ENCODE data around the gene TOR3A.
A peak's percentile ranks its signal among the peaks of the same experiment; 100 is the strongest.
"Not testable (repeated sequence)": the region's sequence is repeated elsewhere in the genome, so short reads cannot be mapped to it uniquely, and the experiment has no call there.

The TOR3A gene

GRCh38 chr1:179081687-179082332 lies at the start of gene TOR3A:
TOR3A (plus strand) TSS chr1:179082070; CDS start chr1:179082129, 59 bp downstream.
- H3K9me3 ChIP-seq (ENCODE audit: control insufficient read depth in 2 of 2, low read length in 2 of 2): no peaks in the 10 kb centered on the region
- H3K36me3 ChIP-seq (ENCODE audit: control insufficient read depth in 2 of 2, insufficient read depth in 2 of 2, low read length in 2 of 2): peaks cover 2 to 8% of the 10 kb centered on the region in 2 donors
- H3K27ac ChIP-seq (ENCODE audit: low read length): peak within 1 kb of the TSS; percentile 75
- H3K27me3 ChIP-seq (ENCODE audit: control insufficient read depth in 1 of 2, insufficient read depth in 2 of 2, low read length in 2 of 2): no peaks in the 10 kb centered on the region
- peaks cover 23% of the 10 kb centered on the region for H3K4me1 ChIP-seq (ENCODE audit: control insufficient read depth, insufficient read depth, low read length)
- H3K4me3 ChIP-seq (ENCODE audit: low read length in 2 of 2): peak within 1 kb of the TSS; percentile 92 to 97
- peak within 1 kb of the TSS; percentile 69 to 84 for H3K9ac ChIP-seq (ENCODE audit: low read length in 2 of 2)

DNA sequence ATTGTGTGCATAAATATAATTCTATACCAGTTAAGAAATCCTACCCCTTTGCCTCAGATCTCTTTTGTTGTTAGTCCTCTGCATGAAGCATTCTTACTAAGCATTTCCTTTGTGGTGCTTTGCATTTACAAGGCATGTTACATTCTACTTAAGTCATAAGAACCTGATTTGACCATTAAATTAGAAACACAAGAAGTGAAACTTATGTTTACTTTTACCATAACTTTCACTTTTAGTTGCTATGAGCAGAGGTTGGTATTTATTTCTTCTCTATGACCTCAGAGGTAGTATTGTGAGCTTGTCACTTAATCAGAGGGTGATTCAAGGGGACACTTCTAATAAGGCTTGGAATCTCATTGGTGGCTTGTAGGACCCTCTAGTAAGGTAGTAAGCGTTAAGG lies 47.1 kb upstream of the TOR3A start:
- Histone ChIP-seq H3K9me3 (ENCODE audit: control insufficient read depth in 2 of 2, low read length in 2 of 2) (no peaks in the 10 kb centered on the region), H3K27ac (ENCODE audit: low read length) (peak overlapping the region; percentile 50), H3K36me3 (ENCODE audit: control insufficient read depth in 2 of 2, insufficient read depth in 2 of 2, low read length in 2 of 2) (no peaks in the 10 kb centered on the region), H3K9ac (ENCODE audit: low read length in 2 of 2) (no peak overlapping the region), H3K4me3 (ENCODE audit: low read length in 2 of 2) (peak overlapping the region in 1 of 2 donors; percentile 1), H3K4me1 (ENCODE audit: control insufficient read depth, insufficient read depth, low read length) (peaks cover 29% of the 10 kb centered on the region), H3K27me3 (ENCODE audit: control insufficient read depth in 1 of 2, insufficient read depth in 2 of 2, low read length in 2 of 2) (no peaks in the 10 kb centered on the region)

DNA sequence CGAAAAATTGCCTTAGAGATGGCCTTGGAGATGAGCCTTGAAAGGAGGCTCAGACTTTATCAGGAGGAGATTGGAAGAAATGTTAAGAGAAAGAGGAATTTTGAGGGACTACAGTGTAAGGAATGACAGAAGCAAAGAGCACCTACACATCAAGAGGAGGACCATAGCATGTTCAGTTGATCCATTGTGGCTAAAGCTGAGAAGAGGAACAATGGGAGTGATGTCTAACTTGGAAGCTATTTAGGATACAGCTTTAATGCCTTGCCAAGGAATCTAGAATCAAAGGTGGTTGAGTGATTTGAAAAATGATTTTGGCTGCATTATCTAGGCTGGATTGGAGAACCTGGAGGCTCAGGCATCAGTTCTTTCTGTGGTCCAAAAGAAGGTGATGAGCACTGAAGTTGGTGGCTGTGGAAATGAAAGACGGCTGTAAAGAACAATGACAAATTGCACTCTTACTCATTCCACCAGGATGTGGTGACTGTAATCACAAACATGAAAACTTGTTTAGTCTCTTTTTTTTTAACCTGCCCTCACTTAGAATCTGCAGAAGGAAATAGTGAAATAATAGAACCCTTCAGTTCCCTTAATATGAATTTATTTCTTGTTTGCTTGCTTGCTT lies 44.9 kb upstream of the TOR3A start:
- Histone ChIP-seq H3K4me3 (ENCODE audit: low read length in 2 of 2) (peak overlapping the region in 1 of 2 donors; percentile 10), H3K27ac (ENCODE audit: low read length) (peak overlapping the region; percentile 53), H3K27me3 (ENCODE audit: control insufficient read depth in 1 of 2, insufficient read depth in 2 of 2, low read length in 2 of 2) (no peaks in the 10 kb centered on the region), H3K4me1 (ENCODE audit: control insufficient read depth, insufficient read depth, low read length) (peaks cover 27% of the 10 kb centered on the region), H3K9ac (ENCODE audit: low read length in 2 of 2) (no peak overlapping the region), H3K9me3 (ENCODE audit: control insufficient read depth in 2 of 2, low read length in 2 of 2) (no peaks in the 10 kb centered on the region), H3K36me3 (ENCODE audit: control insufficient read depth in 2 of 2, insufficient read depth in 2 of 2, low read length in 2 of 2) (no peaks in the 10 kb centered on the region)

- Histone ChIP-seq H3K36me3 (ENCODE audit: control insufficient read depth in 2 of 2, insufficient read depth in 2 of 2, low read length in 2 of 2) (no peaks in the 10 kb centered on the region), H3K9ac (ENCODE audit: low read length in 2 of 2) (no peak overlapping the region), H3K9me3 (ENCODE audit: control insufficient read depth in 2 of 2, low read length in 2 of 2) (no peaks in the 10 kb centered on the region), H3K27ac (ENCODE audit: low read length) (no peak overlapping the region), H3K4me3 (ENCODE audit: low read length in 2 of 2) (no peak overlapping the region), H3K4me1 (ENCODE audit: control insufficient read depth, insufficient read depth, low read length) (peaks cover 28% of the 10 kb centered on the region), H3K27me3 (ENCODE audit: control insufficient read depth in 1 of 2, insufficient read depth in 2 of 2, low read length in 2 of 2) (no peaks in the 10 kb centered on the region)
These were observed 43.2 kb upstream of the TOR3A start for GRCh38 chr1:179038528-179039281.

- H3K4me1 ChIP-seq (ENCODE audit: control insufficient read depth, insufficient read depth, low read length): peaks cover 19% of the 10 kb centered on the region
- H3K4me3 ChIP-seq (ENCODE audit: low read length in 2 of 2); H3K9me3 ChIP-seq (ENCODE audit: control insufficient read depth in 2 of 2, low read length in 2 of 2); H3K36me3 ChIP-seq (ENCODE audit: control insufficient read depth in 2 of 2, insufficient read depth in 2 of 2, low read length in 2 of 2); H3K27ac ChIP-seq (ENCODE audit: low read length); H3K27me3 ChIP-seq (ENCODE audit: control insufficient read depth in 1 of 2, insufficient read depth in 2 of 2, low read length in 2 of 2); H3K9ac ChIP-seq (ENCODE audit: low read length in 2 of 2): not testable (repeated sequence)
These were observed 42.2 kb upstream of the TOR3A start for GRCh38 chr1:179039502-179040174.

DNA sequence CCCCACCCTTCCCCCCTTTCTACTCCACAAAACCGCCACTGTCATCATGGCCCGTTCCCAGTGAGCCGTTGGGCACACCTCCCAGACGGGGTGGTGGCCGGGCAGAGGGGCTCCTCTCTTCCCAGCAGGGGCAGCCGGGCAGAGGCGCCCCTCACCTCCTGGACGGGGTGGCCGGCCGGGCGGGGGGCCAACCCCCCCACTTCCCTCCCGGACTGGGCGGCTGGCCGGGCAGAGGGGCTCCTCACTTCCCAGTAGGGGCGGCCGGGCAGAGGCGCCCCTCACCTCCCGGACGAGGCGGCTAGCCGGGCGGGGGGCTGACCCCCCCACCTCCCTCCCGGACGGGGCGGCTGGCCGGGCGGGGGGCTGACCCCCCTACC lies 41.7 kb upstream of the TOR3A start:
- H3K27ac ChIP-seq (ENCODE audit: low read length); H3K27me3 ChIP-seq (ENCODE audit: control insufficient read depth in 1 of 2, insufficient read depth in 2 of 2, low read length in 2 of 2); H3K9ac ChIP-seq (ENCODE audit: low read length in 2 of 2); H3K36me3 ChIP-seq (ENCODE audit: control insufficient read depth in 2 of 2, insufficient read depth in 2 of 2, low read length in 2 of 2); H3K9me3 ChIP-seq (ENCODE audit: control insufficient read depth in 2 of 2, low read length in 2 of 2); H3K4me3 ChIP-seq (ENCODE audit: low read length in 2 of 2): not testable (repeated sequence)
- peaks cover 15% of the 10 kb centered on the region for H3K4me1 ChIP-seq (ENCODE audit: control insufficient read depth, insufficient read depth, low read length)

- Histone ChIP-seq H3K27ac (ENCODE audit: low read length) (no peak overlapping the region), H3K27me3 (ENCODE audit: control insufficient read depth in 1 of 2, insufficient read depth in 2 of 2, low read length in 2 of 2) (no peaks in the 10 kb centered on the region), H3K36me3 (ENCODE audit: control insufficient read depth in 2 of 2, insufficient read depth in 2 of 2, low read length in 2 of 2) (no peaks in the 10 kb centered on the region), H3K9ac (ENCODE audit: low read length in 2 of 2) (no peak overlapping the region), H3K4me1 (ENCODE audit: control insufficient read depth, insufficient read depth, low read length) (peaks cover 11% of the 10 kb centered on the region), H3K4me3 (ENCODE audit: low read length in 2 of 2) (no peak overlapping the region), H3K9me3 (ENCODE audit: control insufficient read depth in 2 of 2, low read length in 2 of 2) (no peaks in the 10 kb centered on the region)
These were observed 39.8 kb upstream of the TOR3A start for GRCh38 chr1:179042087-179042486.

DNA sequence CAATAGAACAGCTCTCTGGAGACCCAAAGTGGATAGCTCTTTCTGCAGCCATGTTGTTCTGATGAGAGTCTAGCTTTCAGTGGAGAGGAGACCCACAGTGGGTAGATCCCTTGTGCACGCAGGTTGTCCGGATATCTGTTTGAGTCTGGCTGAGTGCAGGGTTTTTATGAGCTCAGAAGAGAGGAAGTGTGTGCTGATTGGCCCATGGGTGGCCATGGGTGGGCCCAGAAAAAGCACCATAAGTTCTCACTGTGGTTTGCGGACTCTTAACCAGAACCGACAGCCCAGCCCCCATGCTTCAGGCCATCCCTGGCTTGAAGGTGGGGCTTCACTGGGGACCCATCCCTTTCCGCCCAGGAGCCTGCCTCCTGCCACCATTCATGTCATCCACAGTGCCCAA lies 39.2 kb upstream of the TOR3A start:
- no peaks in the 10 kb centered on the region for H3K36me3 ChIP-seq (ENCODE audit: control insufficient read depth in 2 of 2, insufficient read depth in 2 of 2, low read length in 2 of 2)
- no peak overlapping the region for H3K4me3 ChIP-seq (ENCODE audit: low read length in 2 of 2)
- H3K27me3 ChIP-seq (ENCODE audit: control insufficient read depth in 1 of 2, insufficient read depth in 2 of 2, low read length in 2 of 2): no peaks in the 10 kb centered on the region
- no peak overlapping the region for H3K9ac ChIP-seq (ENCODE audit: low read length in 2 of 2)
- no peaks in the 10 kb centered on the region for H3K9me3 ChIP-seq (ENCODE audit: control insufficient read depth in 2 of 2, low read length in 2 of 2)
- H3K4me1 ChIP-seq (ENCODE audit: control insufficient read depth, insufficient read depth, low read length): peaks cover 16% of the 10 kb centered on the region
- H3K27ac ChIP-seq (ENCODE audit: low read length): no peak overlapping the region

DNA sequence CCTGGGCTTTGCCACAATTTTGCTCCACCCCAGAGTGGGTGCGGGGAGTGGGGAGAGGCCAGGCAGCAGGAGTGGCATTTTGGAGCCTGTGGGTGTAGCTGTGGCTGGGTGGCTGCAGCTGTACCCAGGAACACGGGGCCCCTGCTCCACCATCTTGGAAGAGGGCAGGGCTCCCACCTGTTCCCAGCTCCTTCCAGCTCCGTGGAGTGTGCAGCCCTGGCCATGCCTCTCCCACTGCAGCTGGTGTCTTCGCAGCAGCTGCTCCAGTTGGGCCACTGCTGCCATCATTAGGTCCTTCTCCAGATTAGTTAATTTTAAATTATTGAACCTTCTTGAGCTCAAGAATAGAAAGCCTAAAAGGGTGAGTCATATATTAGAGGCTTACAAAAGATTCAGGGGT lies 38.6 kb upstream of the TOR3A start:
- Histone ChIP-seq H3K9ac (ENCODE audit: low read length in 2 of 2) (no peak overlapping the region), H3K4me1 (ENCODE audit: control insufficient read depth, insufficient read depth, low read length) (peaks cover 12% of the 10 kb centered on the region), H3K27me3 (ENCODE audit: control insufficient read depth in 1 of 2, insufficient read depth in 2 of 2, low read length in 2 of 2) (no peaks in the 10 kb centered on the region), H3K9me3 (ENCODE audit: control insufficient read depth in 2 of 2, low read length in 2 of 2) (no peaks in the 10 kb centered on the region), H3K27ac (ENCODE audit: low read length) (no peak overlapping the region), H3K4me3 (ENCODE audit: low read length in 2 of 2) (no peak overlapping the region), H3K36me3 (ENCODE audit: control insufficient read depth in 2 of 2, insufficient read depth in 2 of 2, low read length in 2 of 2) (no peaks in the 10 kb centered on the region)

- Histone ChIP-seq H3K27ac (ENCODE audit: low read length) (no peak overlapping the region), H3K9ac (ENCODE audit: low read length in 2 of 2) (no peak overlapping the region), H3K27me3 (ENCODE audit: control insufficient read depth in 1 of 2, insufficient read depth in 2 of 2, low read length in 2 of 2) (no peaks in the 10 kb centered on the region), H3K36me3 (ENCODE audit: control insufficient read depth in 2 of 2, insufficient read depth in 2 of 2, low read length in 2 of 2) (no peaks in the 10 kb centered on the region), H3K4me3 (ENCODE audit: low read length in 2 of 2) (no peak overlapping the region), H3K9me3 (ENCODE audit: control insufficient read depth in 2 of 2, low read length in 2 of 2) (no peaks in the 10 kb centered on the region), H3K4me1 (ENCODE audit: control insufficient read depth, insufficient read depth, low read length) (peaks cover 12% of the 10 kb centered on the region)
These were observed 38.0 kb upstream of the TOR3A start for GRCh38 chr1:179043907-179044306.
